ENCODE data around the gene CAPN11. TPM values are rescaled to one million over a fixed set of nuclear protein-coding genes. Genes with fewer than 3 reads are reported as not detected.
"Not testable (repeated sequence)": the region's sequence is repeated elsewhere in the genome, so short reads cannot be mapped to it uniquely, and the experiment has no call there.

Gene CAPN11
- total RNA-seq, 1 donor from 2014 or later: 2.0 TPM

DNA sequence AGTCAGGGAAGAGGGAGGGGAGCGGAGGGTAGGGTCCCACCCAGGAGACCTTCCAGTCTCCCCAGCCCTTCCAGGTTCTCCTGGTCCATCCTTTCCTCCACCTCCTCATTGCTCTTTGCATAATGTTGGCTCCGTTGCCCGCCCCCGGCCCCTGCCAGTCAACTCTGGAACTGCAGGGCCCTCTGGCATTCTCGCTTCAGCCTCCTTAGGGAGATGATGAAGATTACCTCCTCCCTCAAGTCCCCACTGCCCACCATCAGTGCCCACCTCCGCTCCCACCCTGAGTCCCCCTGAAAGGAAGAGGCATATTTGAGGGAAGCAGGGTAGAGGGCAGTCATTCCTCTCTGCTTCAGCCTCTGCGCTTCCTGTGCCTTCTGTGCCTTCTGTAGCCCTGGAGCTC, 22.7 kb upstream of the CAPN11 start:
- TF ChIP-seq, protein P1, sequence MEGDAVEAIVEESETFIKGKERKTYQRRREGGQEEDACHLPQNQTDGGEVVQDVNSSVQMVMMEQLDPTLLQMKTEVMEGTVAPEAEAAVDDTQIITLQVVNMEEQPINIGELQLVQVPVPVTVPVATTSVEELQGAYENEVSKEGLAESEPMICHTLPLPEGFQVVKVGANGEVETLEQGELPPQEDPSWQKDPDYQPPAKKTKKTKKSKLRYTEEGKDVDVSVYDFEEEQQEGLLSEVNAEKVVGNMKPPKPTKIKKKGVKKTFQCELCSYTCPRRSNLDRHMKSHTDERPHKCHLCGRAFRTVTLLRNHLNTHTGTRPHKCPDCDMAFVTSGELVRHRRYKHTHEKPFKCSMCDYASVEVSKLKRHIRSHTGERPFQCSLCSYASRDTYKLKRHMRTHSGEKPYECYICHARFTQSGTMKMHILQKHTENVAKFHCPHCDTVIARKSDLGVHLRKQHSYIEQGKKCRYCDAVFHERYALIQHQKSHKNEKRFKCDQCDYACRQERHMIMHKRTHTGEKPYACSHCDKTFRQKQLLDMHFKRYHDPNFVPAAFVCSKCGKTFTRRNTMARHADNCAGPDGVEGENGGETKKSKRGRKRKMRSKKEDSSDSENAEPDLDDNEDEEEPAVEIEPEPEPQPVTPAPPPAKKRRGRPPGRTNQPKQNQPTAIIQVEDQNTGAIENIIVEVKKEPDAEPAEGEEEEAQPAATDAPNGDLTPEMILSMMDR (IDR thresholded peaks at IDR 0.05): no peak
- TF ChIP-seq POLR2AphosphoS5 (IDR thresholded peaks at IDR 0.05; ENCODE audit: insufficient read depth in 1 of 2, low read depth in 1 of 2): no peak
- no peak for TF ChIP-seq POLR2A (IDR thresholded peaks at IDR 0.05)
- H3K4me3 ChIP-seq: no peak overlapping the region
- H3K9me3 ChIP-seq: no peaks in the 10 kb centered on the region
- intact Hi-C loops (cut with DNase I): no loop called here
- peaks cover 0 to 31% of the 10 kb centered on the region in 2 donors for H3K36me3 ChIP-seq
- no peaks in the 10 kb centered on the region for H3K27me3 ChIP-seq
- no peak for DNase-seq (ENCODE audit: extremely low spot score in 2 of 2)
- peaks cover 24% of the 10 kb centered on the region for H3K4me1 ChIP-seq
- H3K27ac ChIP-seq: no peak overlapping the region

DNA sequence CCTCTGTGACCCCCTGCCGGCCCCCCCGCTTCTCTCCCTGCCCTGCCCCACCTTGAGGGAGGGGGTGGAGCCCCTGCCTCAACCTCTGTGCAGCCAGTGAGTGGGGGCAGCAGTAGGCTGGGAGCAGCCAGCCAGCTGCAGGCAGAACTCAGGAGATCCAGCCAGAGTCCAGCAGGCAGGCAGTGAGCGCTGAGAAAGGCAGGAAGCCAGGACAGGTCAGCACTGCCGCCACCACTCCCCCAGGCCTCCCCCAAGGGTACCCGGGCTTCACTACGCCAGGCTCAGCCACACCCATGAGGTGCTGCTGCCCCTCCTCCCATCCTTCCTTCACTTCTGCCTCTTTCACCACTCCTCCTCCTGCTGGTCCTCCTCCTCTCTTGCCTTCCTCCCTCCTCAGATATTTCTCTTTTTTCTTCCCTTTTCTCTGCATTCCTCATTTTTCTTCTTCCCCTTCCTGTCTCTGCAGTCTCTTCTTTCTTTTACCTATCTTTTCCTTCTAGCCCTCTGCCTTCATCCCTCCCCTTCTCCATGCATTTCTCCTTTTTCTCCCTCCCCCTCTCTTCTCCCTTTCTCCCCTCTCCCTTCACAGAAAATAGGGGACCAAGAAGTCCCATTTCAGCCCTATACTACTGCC, 19.8 kb upstream of the CAPN11 start:
- intact Hi-C loops (cut with DNase I): no loop called here
- Histone ChIP-seq H3K27me3 (no peaks in the 10 kb centered on the region), H3K27ac (no peak overlapping the region), H3K36me3 (peaks cover 0 to 38% of the 10 kb centered on the region in 2 donors), H3K4me1 (no peaks in the 10 kb centered on the region), H3K9me3 (no peaks in the 10 kb centered on the region), H3K4me3 (no peak overlapping the region)
- no peak for DNase-seq (ENCODE audit: extremely low spot score in 2 of 2)
- no peak for TF ChIP-seq POLR2A (IDR thresholded peaks at IDR 0.05)
- TF ChIP-seq POLR2AphosphoS5 (IDR thresholded peaks at IDR 0.05; ENCODE audit: insufficient read depth in 1 of 2, low read depth in 1 of 2): no peak
- TF ChIP-seq, protein P1 (IDR thresholded peaks at IDR 0.05): no peak

DNA sequence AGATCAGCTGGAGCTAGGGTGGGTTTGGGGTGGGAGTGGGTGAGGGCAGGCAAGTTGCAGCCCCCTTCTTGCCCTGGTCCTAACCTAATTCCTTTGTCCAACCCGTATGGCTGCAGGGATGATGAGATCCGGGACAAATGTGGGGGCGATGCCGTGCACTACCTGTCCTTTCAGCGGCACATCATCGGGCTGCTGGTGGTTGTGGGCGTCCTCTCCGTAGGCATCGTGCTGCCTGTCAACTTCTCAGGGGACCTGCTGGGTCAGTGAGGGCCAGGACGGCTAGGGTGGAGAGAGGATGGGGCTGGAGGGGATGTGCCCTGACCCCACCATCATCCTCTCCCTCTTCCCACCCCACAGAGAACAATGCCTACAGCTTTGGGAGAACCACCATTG, 19.3 kb upstream of the CAPN11 start:
- Histone ChIP-seq H3K36me3 (peaks cover 0 to 38% of the 10 kb centered on the region in 2 donors), H3K4me1 (no peaks in the 10 kb centered on the region), H3K9me3 (no peaks in the 10 kb centered on the region), H3K4me3 (no peak overlapping the region), H3K27me3 (no peaks in the 10 kb centered on the region), H3K27ac (no peak overlapping the region)
- TF ChIP-seq POLR2A (IDR thresholded peaks at IDR 0.05) (no peak), POLR2AphosphoS5 (IDR thresholded peaks at IDR 0.05; ENCODE audit: insufficient read depth in 1 of 2, low read depth in 1 of 2) (no peak)
- TF ChIP-seq, protein P1 (IDR thresholded peaks at IDR 0.05): no peak
- DNase-seq (ENCODE audit: extremely low spot score in 2 of 2): no peak
- intact Hi-C loops (cut with DNase I): no loop called here

DNA sequence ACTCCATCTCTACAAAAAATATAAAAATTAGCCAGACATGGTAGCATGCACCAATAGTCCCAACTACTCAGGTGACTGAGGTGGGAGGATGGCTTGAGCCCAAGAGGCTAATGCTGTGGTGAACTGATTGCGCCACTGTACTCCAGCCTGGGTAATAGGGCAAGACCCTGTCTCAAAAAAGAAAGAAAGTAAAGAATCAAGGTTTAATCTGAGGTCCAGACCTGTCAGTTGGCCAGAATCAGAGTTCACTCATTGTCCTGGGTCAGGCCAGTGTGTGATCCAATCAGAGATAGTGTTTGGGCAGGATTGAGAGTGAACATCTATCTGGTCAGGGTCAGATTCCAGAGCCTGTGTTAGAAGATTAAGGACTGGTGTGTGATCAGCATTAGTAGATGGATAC, 15.8 kb upstream of the CAPN11 start:
- H3K27ac ChIP-seq: no peak overlapping the region
- no peaks in the 10 kb centered on the region for H3K4me1 ChIP-seq
- H3K4me3 ChIP-seq: no peak overlapping the region
- DNase-seq (ENCODE audit: extremely low spot score in 2 of 2): no peak
- TF ChIP-seq, protein P1 (IDR thresholded peaks at IDR 0.05): no peak
- TF ChIP-seq POLR2AphosphoS5 (IDR thresholded peaks at IDR 0.05; ENCODE audit: insufficient read depth in 1 of 2, low read depth in 1 of 2) (no peak), POLR2A (IDR thresholded peaks at IDR 0.05) (no peak)
- H3K27me3 ChIP-seq: no peaks in the 10 kb centered on the region
- intact Hi-C loops (cut with DNase I): no loop called here
- peaks cover 0 to 26% of the 10 kb centered on the region in 2 donors for H3K36me3 ChIP-seq
- H3K9me3 ChIP-seq: no peaks in the 10 kb centered on the region

DNA sequence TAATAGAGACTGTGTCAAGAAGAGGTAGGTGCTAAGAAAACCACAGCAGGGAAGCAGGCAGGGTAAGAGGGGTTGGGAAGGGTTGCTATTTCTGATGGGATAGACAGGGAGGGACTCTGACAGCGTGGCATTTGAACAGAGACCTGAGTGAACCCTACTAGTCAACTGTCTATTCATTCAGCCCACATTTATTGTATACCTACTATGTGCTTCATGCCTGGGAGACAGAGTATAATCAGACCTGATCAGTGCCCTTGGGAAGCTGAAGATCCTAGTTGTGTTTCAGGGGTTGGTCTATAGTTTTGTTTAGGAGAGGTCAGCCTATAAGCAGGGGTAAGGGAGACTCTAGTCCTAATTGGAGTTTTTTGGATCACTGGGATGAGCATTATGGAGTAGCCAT, 14.9 kb upstream of the CAPN11 start:
- H3K27ac ChIP-seq: no peak overlapping the region

DNA sequence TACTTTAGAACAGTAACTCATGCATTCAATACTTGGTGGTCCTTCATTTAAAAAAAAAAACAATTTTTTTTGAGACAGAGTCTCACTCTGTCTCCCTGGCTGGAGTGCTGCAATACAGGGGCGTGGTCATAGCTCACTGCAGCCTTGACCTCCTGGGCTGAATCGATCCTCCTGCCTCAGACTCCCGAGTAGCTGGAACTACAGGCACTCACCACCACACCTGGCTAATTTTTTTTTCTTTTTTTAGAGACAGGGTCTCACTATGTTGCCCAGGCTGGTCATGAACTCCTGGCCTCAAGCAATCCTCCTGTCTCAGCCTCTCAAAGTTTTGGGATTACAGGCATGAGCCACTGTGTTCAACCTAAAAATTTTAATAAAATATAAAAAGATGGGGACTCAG, 14.1 kb upstream of the CAPN11 start:
- H3K27ac ChIP-seq; intact Hi-C loops (cut with DNase I); DNase-seq (ENCODE audit: extremely low spot score in 2 of 2); H3K9me3 ChIP-seq; H3K4me1 ChIP-seq; H3K4me3 ChIP-seq; H3K27me3 ChIP-seq: not testable (repeated sequence)
- peaks cover 0 to 27% of the 10 kb centered on the region in 2 donors for H3K36me3 ChIP-seq

More for the DNA sequence above, 14.9 kb upstream of the CAPN11 start:
- TF ChIP-seq POLR2A (IDR thresholded peaks at IDR 0.05) (no peak), POLR2AphosphoS5 (IDR thresholded peaks at IDR 0.05; ENCODE audit: insufficient read depth in 1 of 2, low read depth in 1 of 2) (no peak)
- TF ChIP-seq, protein P1 (IDR thresholded peaks at IDR 0.05): no peak
- Histone ChIP-seq H3K27me3 (no peaks in the 10 kb centered on the region), H3K9me3 (no peaks in the 10 kb centered on the region), H3K4me1 (no peaks in the 10 kb centered on the region), H3K36me3 (peaks cover 0 to 27% of the 10 kb centered on the region in 2 donors), H3K4me3 (no peak overlapping the region)
- no peak for DNase-seq (ENCODE audit: extremely low spot score in 2 of 2)
- intact Hi-C loops (cut with DNase I): no loop called here

Measured in vagina (tissue), 2 donors.